ENCODE results near the gene TTC28. TPM values are rescaled to one million over a fixed set of nuclear protein-coding genes. Genes with fewer than 3 reads are reported as not detected.
A peak's percentile ranks its signal among the peaks of the same experiment; 100 is the strongest.

TTC28 gene
- total RNA-seq, 1 experiment from 2014 or later: 0.12 TPM

DNA sequence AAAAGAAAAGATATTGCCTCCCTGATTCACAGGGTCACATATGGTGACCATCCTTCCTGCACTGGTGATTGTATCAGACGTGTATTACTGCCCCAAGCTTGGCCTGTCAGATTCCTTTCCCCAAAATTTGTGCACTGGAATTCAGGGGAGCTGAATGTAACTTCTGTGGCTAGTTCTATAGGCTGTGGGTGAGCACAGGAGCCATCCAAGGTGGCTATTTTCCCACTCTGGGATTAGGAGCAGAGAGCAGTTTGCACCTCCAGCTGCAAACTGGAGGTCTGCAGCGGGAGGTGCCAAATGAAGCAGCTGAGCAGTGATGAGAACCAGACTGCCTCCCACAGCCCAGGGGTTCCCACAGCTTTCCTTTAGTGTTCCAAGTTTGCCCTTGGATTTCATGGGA, 636.4 kb downstream of the TTC28 start (continued):
- TF ChIP-seq EZH2phosphoT487 (IDR thresholded peaks at IDR 0.05; ENCODE audit: borderline replicate concordance) (no peak), CEBPB (IDR thresholded peaks at IDR 0.05; ENCODE audit: low read depth) (no peak), REST (IDR thresholded peaks at IDR 0.05; ENCODE audit: low read depth) (no peak)

DNA sequence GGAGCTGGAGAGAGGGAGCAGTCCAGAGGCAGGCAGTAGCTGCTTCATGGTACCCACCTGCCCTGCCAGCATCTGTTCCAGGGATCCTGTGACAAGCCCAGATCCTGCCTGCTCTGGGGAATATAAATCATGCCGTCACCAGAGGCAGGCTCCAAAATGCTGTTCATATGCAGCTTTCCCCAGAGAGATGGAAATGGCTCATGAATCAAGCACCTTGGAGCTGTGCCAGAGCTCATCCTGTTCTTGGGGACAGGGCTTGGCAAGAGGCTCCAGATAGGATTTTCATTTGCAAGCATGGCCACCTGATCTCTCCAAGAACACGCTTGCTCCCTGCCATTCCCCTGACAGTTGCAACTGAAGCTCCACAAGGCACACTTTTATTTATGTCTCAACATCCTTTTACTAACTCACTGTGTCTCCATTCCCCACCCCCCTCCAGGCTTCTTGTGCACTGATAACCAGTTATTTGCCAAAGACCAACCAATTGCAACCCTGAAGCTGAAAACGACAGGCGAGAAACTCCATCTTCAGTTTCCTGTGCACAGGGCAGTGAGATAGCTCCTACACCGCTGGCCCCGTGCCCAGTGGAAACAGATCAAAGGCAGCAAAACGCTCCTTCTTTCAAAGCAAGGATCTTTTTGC, 644.8 kb downstream of the TTC28 start:
- Histone ChIP-seq H3K9me3 (ENCODE audit: control insufficient read depth in 1 of 2, insufficient read depth in 1 of 2, low read depth in 1 of 2, low read length in 2 of 2) (no peaks in the 10 kb centered on the region), H2AFZ (ENCODE audit: low read depth, low read length, poor library complexity, severe bottlenecking) (no peak overlapping the region), H3K4me3 (replicated peaks in 1 of 2; ENCODE audit: low read depth in 1 of 2, low read length in 2 of 2) (no peak overlapping the region), H3K36me3 (ENCODE audit: control insufficient read depth in 1 of 2, insufficient read depth in 2 of 2, low read length in 2 of 2) (no peaks in the 10 kb centered on the region), H3K9me2 (ENCODE audit: insufficient read depth) (no peaks in the 10 kb centered on the region), H4K20me1 (ENCODE audit: insufficient read depth) (no peaks in the 10 kb centered on the region), H3K4me1 (ENCODE audit: control insufficient read depth in 1 of 2, insufficient read depth in 2 of 2, low read length in 2 of 2) (no peaks in the 10 kb centered on the region), H3K9ac (ENCODE audit: low read length) (no peak overlapping the region), H3K27ac (ENCODE audit: low read depth, low read length) (no peak overlapping the region), H3K27me3 (ENCODE audit: insufficient read depth, low read length) (peaks cover 11% of the 10 kb centered on the region; the same call in 1 of the 2 replicates), H3K79me2 (ENCODE audit: insufficient read depth, low read length) (no peaks in the 10 kb centered on the region), H3K4me2 (ENCODE audit: low read length) (no peak overlapping the region)
- intact Hi-C loops (cut with micrococcal nuclease): no loop called here
- ChIA-PET CTCF (interaction anchor here (1.0 kb wide), 1 partner anchor 15 kb away, joined by 3 read pairs; no protein-coding TSS in a partner anchor), RAD21 (ENCODE audit: low non-redundant PET in 1 of 2, low total read pairs in 2 of 2, uncharacterized antibody in 2 of 2, unreplicated experiment in 2 of 2) (no interaction called here), POLR2A (no interaction called here)
- ATAC-seq: no peak
- no peak for DNase-seq (ENCODE audit: low read depth, low spot score)
- TF ChIP-seq CEBPB (IDR thresholded peaks at IDR 0.05; ENCODE audit: low read depth): no peak
- no peak for TF ChIP-seq YY1 (IDR thresholded peaks at IDR 0.05; ENCODE audit: extremely low read depth, insufficient replicate concordance, low read depth, low read length)
- peak; percentile 15 for TF ChIP-seq TCF7L2 (IDR thresholded peaks at IDR 0.05; ENCODE audit: borderline replicate concordance, extremely low read depth, insufficient read depth, insufficient read length)
- no peak for TF ChIP-seq EZH2 (IDR thresholded peaks at IDR 0.05)
- TF ChIP-seq EGR1 (IDR thresholded peaks at IDR 0.05; ENCODE audit: low read depth): no peak
- TF ChIP-seq POLR2A (IDR thresholded peaks at IDR 0.05; ENCODE audit: borderline replicate concordance, extremely low read depth, insufficient read depth, insufficient read length): no peak
- BruUV-seq (replicated peaks): no TSS peak
